K562 (cell line): ENCODE measurements around the gene TASP1. TPM values are rescaled to one million over a fixed set of nuclear protein-coding genes. Genes with fewer than 3 reads are reported as not detected.

ENCODE experiments used
- ATAC-seq: fragments of 200-7000 bp; cut with Tn5 transposase; 3 replicates; pipeline ENCODE4 v1.9.1; 2020; ENCODE audit warnings: moderate library complexity
- BruUV-seq: library from RNA; stranded (reverse); fragments of 400-500 nt; replicated peaks from 2 replicates; lab custom pipeline; 2021; lab: Mats Ljungman, UMichigan
- CTCF ChIA-PET: fragments of 300-600 bp; formaldehyde crosslinking; extraction: SDS; loops from one replicate; lab custom pipeline; 2021; ENCODE audit warnings: low intra/inter-chr PET ratio; lab: Yijun Ruan, JAX
- POLR2A ChIA-PET: fragments of 300-600, 350-650 bp; sonication (Branson Sonifier 250); formaldehyde crosslinking; extraction: SDS; loops from one replicate; lab custom pipeline; 2021; ENCODE audit warnings: antibody characterized with exemption, inconsistent platforms; lab: Yijun Ruan, JAX
- DNase-seq, 4 experiments: peaks; one replicate each; pipeline versions ENCODE4 v3.0.0 to v3.0.0-alpha.2; 2011 to 2018; ENCODE audit warnings: low spot score in 3 of 4, mixed read lengths in 3 of 4; ENCODE audit errors: extremely low read depth in 1 of 4
- FAIRE-seq: peaks from 2 replicates; lab custom pipeline; 2011; peaks lifted over from hg19 to GRCh38; lab: Jason Lieb, UNC
- H2AFZ ChIP-seq: 2 replicates; pipeline ENCODE4 v1.6.0; 2011; ENCODE audit warnings: low read depth, low read length, control low read depth, inconsistent platforms
- H3K27ac ChIP-seq: fragments of 200-600 bp; 3 replicates; pipeline ENCODE4 v1.8.0; 2011; ENCODE audit warnings: low read depth, mild to moderate bottlenecking, control low read depth, inconsistent platforms, low read length, moderate library complexity, mixed read lengths; ENCODE audit errors: extremely low read depth
- H3K27me3 ChIP-seq, 2 experiments: fragments of 300-600 bp in 1 of 2; 2 replicates in 1 of 2; 3 replicates in 1 of 2; pipeline versions ENCODE4 v1.6.0 to v1.8.0; 2011; ENCODE audit warnings: inconsistent platforms in 2 of 2, low read length in 2 of 2, mild to moderate bottlenecking in 1 of 2, mixed read lengths in 1 of 2, moderate library complexity in 1 of 2; ENCODE audit not compliant: control insufficient read depth in 2 of 2, insufficient read depth in 2 of 2
- H3K36me3 ChIP-seq: fragments of 300-600 bp; 3 replicates; pipeline ENCODE4 v1.8.0; 2011; ENCODE audit warnings: mild to moderate bottlenecking, low read length, inconsistent platforms; ENCODE audit not compliant: control insufficient read depth, insufficient read depth
- H3K4me1 ChIP-seq, 2 experiments: fragments of 200-600 bp in 1 of 2; replicated peaks in 1 of 2; 2 replicates in 1 of 2; 3 replicates in 1 of 2; pipeline versions ENCODE4 v1.5.1 to v1.8.0; 2011; ENCODE audit warnings: inconsistent platforms in 2 of 2, low read length in 2 of 2, mild to moderate bottlenecking in 1 of 2, mixed read lengths in 1 of 2, moderate library complexity in 1 of 2; ENCODE audit not compliant: control insufficient read depth in 2 of 2, insufficient read depth in 2 of 2
- H3K4me2 ChIP-seq: 2 replicates; pipeline ENCODE4 v1.6.1; 2011; ENCODE audit warnings: low read length, control low read depth, inconsistent platforms, mixed read lengths; ENCODE audit not compliant: insufficient read depth
- H3K4me3 ChIP-seq: fragments of 200-600 bp; sonication (generic), shearing (Covaris generic); 2 replicates; pipeline ENCODE4 v1.5.1; 2016; ENCODE audit warnings: control low read depth, inconsistent platforms
- H3K79me2 ChIP-seq: fragments of 200-600 bp; 3 replicates; pipeline ENCODE4 v1.8.0; 2011; ENCODE audit warnings: low read length, inconsistent platforms; ENCODE audit not compliant: control insufficient read depth, insufficient read depth
- H3K9ac ChIP-seq, 2 experiments: 2 replicates each; pipeline versions ENCODE4 v1.6.0 to v1.6.1; 2011; ENCODE audit warnings: low read depth in 2 of 2, low read length in 2 of 2, control low read depth in 1 of 2, inconsistent platforms in 1 of 2, mild to moderate bottlenecking in 1 of 2, mixed read lengths in 1 of 2; ENCODE audit not compliant: insufficient read depth in 1 of 2
- H3K9me1 ChIP-seq: one replicate; pipeline ENCODE4 v1.6.0; 2011; ENCODE audit warnings: inconsistent platforms, mild to moderate bottlenecking, low read length, moderate library complexity; ENCODE audit not compliant: control insufficient read depth, insufficient read depth
- H3K9me3 ChIP-seq: replicated peaks from 2 replicates; pipeline ENCODE4 v1.5.1; 2011; ENCODE audit warnings: low read depth, low read length, inconsistent platforms; ENCODE audit not compliant: control insufficient read depth, insufficient read depth
- H4K20me1 ChIP-seq: replicated peaks from 2 replicates; pipeline ENCODE4 v1.6.1; 2011; ENCODE audit warnings: low read length, inconsistent platforms, mixed read lengths; ENCODE audit not compliant: control insufficient read depth, insufficient read depth
- CBFA2T2 ChIP-seq: fragments of 450-650 bp; conservative IDR thresholded peaks from 2 replicates; pipeline ENCODE4 v1.6.1; 2017; ENCODE audit warnings: mild to moderate bottlenecking
- CBX8 ChIP-seq: fragments of 200-600 bp; sonication (generic); IDR thresholded peaks from 2 replicates; pipeline ENCODE4 v1.6.1; 2012; ENCODE audit warnings: borderline replicate concordance, mixed run types, low read depth, mild to moderate bottlenecking, moderate library complexity, mixed read lengths, low read length, control low read depth, inconsistent platforms; ENCODE audit not compliant: poor library complexity, severe bottlenecking; ENCODE audit errors: extremely low read depth
- CREB3 ChIP-seq: fragments of 450-650 bp; conservative IDR thresholded peaks from 2 replicates; pipeline ENCODE4 v1.6.1; 2016; ENCODE audit warnings: missing genetic modification characterization, low read depth, mild to moderate bottlenecking, missing compliant biosample characterization, moderate library complexity
- HMGXB4 ChIP-seq: sonication (generic); formaldehyde crosslinking; IDR thresholded peaks from 2 replicates; pipeline ENCODE4 v1.8.1; 2023; ENCODE audit warnings: mild to moderate bottlenecking, missing genetic modification reagents
- MIER1 ChIP-seq: fragments of 450-650 bp; IDR thresholded peaks from 2 replicates; pipeline ENCODE4 v1.6.1; 2016; ENCODE audit warnings: antibody characterized with exemption, mild to moderate bottlenecking, low read depth
- NFXL1 ChIP-seq: fragments of 450-650 bp; formaldehyde crosslinking; IDR thresholded peaks from 2 replicates; pipeline ENCODE4 v1.4.0; 2021; ENCODE audit warnings: mild to moderate bottlenecking
- NONO ChIP-seq, 2 experiments: fragments of 200-400 bp in 1 of 2; fragments of 450-650 bp in 1 of 2; formaldehyde crosslinking in 1 of 2; IDR thresholded peaks; 2 replicates each; pipeline ENCODE4 v1.6.1; 2017; ENCODE audit warnings: low read depth in 2 of 2, mild to moderate bottlenecking in 2 of 2, moderate library complexity in 2 of 2, low read length in 1 of 2
- NRF1 ChIP-seq, 2 experiments: fragments of 450-650 bp; IDR thresholded peaks in 1 of 2; conservative IDR thresholded peaks in 1 of 2; 2 replicates each; pipeline ENCODE4 v1.6.1; 2014; ENCODE audit warnings: mild to moderate bottlenecking in 2 of 2
- POLR2H ChIP-seq: IDR thresholded peaks from 2 replicates; pipeline ENCODE4 v1.6.1; 2016; ENCODE audit warnings: missing genetic modification characterization, low read depth, mild to moderate bottlenecking, control low read depth, missing compliant biosample characterization, moderate library complexity
- RBM14 ChIP-seq: fragments of 200-400 bp; formaldehyde crosslinking; IDR thresholded peaks from 2 replicates; pipeline ENCODE4 v1.6.1; 2018; ENCODE audit warnings: low read depth, mild to moderate bottlenecking, low read length, moderate library complexity, borderline replicate concordance; ENCODE audit not compliant: insufficient read depth
- SMAD1 ChIP-seq: fragments of 150-350 bp; IDR thresholded peaks from 2 replicates; pipeline ENCODE4 v1.6.1; 2014; ENCODE audit warnings: low read length, low read depth; ENCODE audit not compliant: partially characterized antibody
- TBL1XR1 ChIP-seq, 2 experiments: IDR thresholded peaks; 2 replicates each; pipeline ENCODE4 v1.6.1; 2012; ENCODE audit warnings: improper control_type of control experiment in 2 of 2, low read length in 2 of 2, mild to moderate bottlenecking in 1 of 2
- TFAP4 ChIP-seq: sonication (generic); formaldehyde crosslinking; IDR thresholded peaks from 2 replicates; pipeline ENCODE4 v1.8.0; 2022; ENCODE audit warnings: missing genetic modification reagents, mild to moderate bottlenecking, moderate library complexity, borderline replicate concordance
- ZBTB5 ChIP-seq: fragments of 450-650 bp; IDR thresholded peaks from 2 replicates; pipeline ENCODE4 v1.6.1; 2017; ENCODE audit warnings: antibody characterized with exemption
- ZC3H4 ChIP-seq: sonication (generic); formaldehyde crosslinking; IDR thresholded peaks from 2 replicates; pipeline ENCODE4 v1.9.0; 2021; ENCODE audit warnings: missing genetic modification reagents, borderline replicate concordance
- ZKSCAN1 ChIP-seq: fragments of 150-350 bp; IDR thresholded peaks from 2 replicates; pipeline ENCODE4 v1.6.1; 2016; ENCODE audit warnings: low read depth, low read length
- ZNF24 ChIP-seq: fragments of 450-650 bp; IDR thresholded peaks from 2 replicates; pipeline ENCODE4 v1.6.1; 2016
- ZNF3 ChIP-seq: fragments of 250-450 bp; sonication (Bioruptor Pico); IDR thresholded peaks from 2 replicates; pipeline ENCODE4 v1.5.0; 2021; ENCODE audit warnings: mild to moderate bottlenecking, moderate library complexity
- WGBS: fragments of 100-300 bp; shearing (Covaris generic); methylation state at CpG from one replicate; pipeline ENCODE4 v1.1.6; 2016; ENCODE audit warnings: low coverage, mixed read lengths; ENCODE audit not compliant: insufficient coverage; ENCODE audit errors: missing lambda C conversion rate; 5-methylcytosine and 5-hydroxymethylcytosine counted together
- in situ Hi-C: fragments of 300-500 bp; cut with MboI; formaldehyde crosslinking; loops from 4 replicates; pipeline ENCODE4 v1.15.0; 2018; ENCODE audit warnings: inconsistent platforms, mixed read lengths
- intact Hi-C: fragments of 100-400 bp; cut with micrococcal nuclease; formaldehyde crosslinking; loops from 2 replicates; pipeline ENCODE4 v1.14.2; 2022
- polyA plus RNA-seq, 8 experiments: library from polyadenylated mRNA; depleted of rRNA in 4 of 8; stranded (reverse) in 5 of 8; unstranded in 3 of 8; fragments of >200 nt; fragmentation: Nextera tagmentation in 2 of 8; fragmentation: Illumina TruSeq in 1 of 8; extraction: Ambion mirVana in 2 of 8; extraction: Trizol in 1 of 8; gene quantifications; 2 replicates each; pipeline versions ENCODE4 v1.2.1 to v1.2.3, GENCODE V29; 2011 to 2014; ENCODE audit warnings: inconsistent platforms in 1 of 8, missing spikeins in 1 of 8
- total RNA-seq, 7 experiments: library from RNA; depleted of rRNA in 6 of 7; stranded (reverse); fragments of >200 nt in 6 of 7; fragmentation: Illumina TruSeq in 2 of 7; extraction: Trizol in 2 of 7; gene quantifications; 2 replicates each; pipeline versions ENCODE4 v1.2.1 to v1.2.3, GENCODE V29; 2011 to 2021; ENCODE audit warnings: low replicate concordance in 1 of 7

The TASP1 gene
- total and polyA plus RNA-seq, 9 of the 15 experiments (the other 6 are each of a cell fraction or from before 2014, with no cell fraction given): 3.7 to 10.6 (median 6.4) TPM

- in situ Hi-C loops: no loop called here
- FAIRE-seq (no peak), DNase-seq (no peak), ATAC-seq (no peak)
- 88% methylated on average over 2 of the region's 2 CpGs for WGBS
- no peaks in the 10 kb centered on the region for H4K20me1 ChIP-seq
- no peaks in the 10 kb centered on the region for H3K9me1 ChIP-seq
- BruUV-seq: no TSS peak
- H3K27ac ChIP-seq: no peak overlapping the region
- POLR2A ChIA-PET: no interaction called here
- no peaks in the 10 kb centered on the region for H3K9me3 ChIP-seq
- H3K36me3 ChIP-seq: no peaks in the 10 kb centered on the region
- H3K27me3 ChIP-seq: no peaks in the 10 kb centered on the region
- no peak overlapping the region for H3K4me3 ChIP-seq
- CTCF ChIA-PET: no interaction called here
- no peak overlapping the region for H2AFZ ChIP-seq
- no peaks in the 10 kb centered on the region for H3K79me2 ChIP-seq
- intact Hi-C loops: no loop called here
- H3K4me2 ChIP-seq: no peak overlapping the region
- H3K4me1 ChIP-seq: no peaks in the 10 kb centered on the region; a peak in 1 of 5 replicates
- no peak overlapping the region for H3K9ac ChIP-seq
- TF ChIP-seq POLR2H (tag): no peak
- TF ChIP-seq CREB3: no peak
- no peak for TF ChIP-seq TBL1XR1 (IDR thresholded peaks at IDR 0.05; ENCODE audit: low read length in 2 of 2)
- no peak for TF ChIP-seq MIER1
- TF ChIP-seq ZKSCAN1: no peak
- TF ChIP-seq ZNF24: no peak
- no peak for TF ChIP-seq NFXL1 (CRISPR knock-in tag)
- TF ChIP-seq HMGXB4: no peak
- no peak for TF ChIP-seq CBX8
- no peak for TF ChIP-seq NONO (IDR thresholded peaks at IDR 0.05; ENCODE audit: low read depth in 2 of 2, low read length in 1 of 2)
- TF ChIP-seq CBFA2T2: no peak
- TF ChIP-seq NRF1 (conservative IDR thresholded peaks at IDR 0.05 in 1 of 2, IDR thresholded peaks at IDR 0.05 in 1 of 2): no peak
- TF ChIP-seq ZBTB5: no peak
- no peak for TF ChIP-seq RBM14
- TF ChIP-seq TFAP4 (CRISPR knock-in tag): no peak
- no peak for TF ChIP-seq ZNF3 (CRISPR knock-in tag)
- no peak for TF ChIP-seq ZC3H4
- no peak for TF ChIP-seq SMAD1
Observed at GRCh38 chr20:13400453-13400852, 238.3 kb downstream of the TASP1 start.
